SK-N-SH (cell line): ENCODE measurements around the gene ZCCHC7. TPM values are rescaled to one million over a fixed set of nuclear protein-coding genes. Genes with fewer than 3 reads are reported as not detected.

Experiments
- CTCF ChIA-PET: fragments of 300-600, 350-600 bp; formaldehyde crosslinking; extraction: SDS; loops from one replicate; lab custom pipeline; 2021; lab: Yijun Ruan, JAX
- POLR2A ChIA-PET: fragments of 350-600 bp; sonication (Branson Sonifier 250); formaldehyde crosslinking; extraction: SDS; loops from one replicate; lab custom pipeline; 2020; ENCODE audit warnings: antibody characterized with exemption, inconsistent platforms; lab: Yijun Ruan, JAX
- DNase-seq: peaks from one replicate; pipeline ENCODE4 v3.0.0; 2012
- H2AFZ ChIP-seq: fragments of 200-600 bp; sonication (generic); 2 replicates; pipeline ENCODE4 v1.8.1; 2016; ENCODE audit warnings: antibody characterized with exemption, mild to moderate bottlenecking, low read depth
- H3F3A ChIP-seq: fragments of 200-600 bp; sonication (generic); replicated peaks from 2 replicates; pipeline ENCODE3; 2016; ENCODE audit warnings: antibody characterized with exemption, mild to moderate bottlenecking; ENCODE audit not compliant: insufficient read depth
- H3K27ac ChIP-seq, 2 experiments: fragments of 200-500 bp in 1 of 2; fragments of 200-600 bp in 1 of 2; sonication (Bioruptor generic) in 1 of 2; sonication (generic), shearing (Covaris generic) in 1 of 2; 2 replicates each; pipeline versions ENCODE4 v1.5.1 to v1.6.1; 2014 to 2016; ENCODE audit warnings: low read depth in 2 of 2, inconsistent platforms in 1 of 2, low read length in 1 of 2, mild to moderate bottlenecking in 1 of 2, mixed read lengths in 1 of 2
- H3K27me3 ChIP-seq: fragments of 200-600 bp; sonication (generic), shearing (Covaris generic); 2 replicates; pipeline ENCODE4 v1.6.1; 2016; ENCODE audit warnings: mixed run types; ENCODE audit not compliant: insufficient read depth
- H3K36me3 ChIP-seq, 2 experiments: fragments of 200-500 bp in 1 of 2; fragments of 200-600 bp in 1 of 2; sonication (Bioruptor generic) in 1 of 2; sonication (generic) in 1 of 2; replicated peaks in 1 of 2; 2 replicates each; pipeline versions ENCODE3 to v1.5.1; 2014 to 2016; ENCODE audit warnings: low read length in 1 of 2, mild to moderate bottlenecking in 1 of 2; ENCODE audit not compliant: insufficient read depth in 2 of 2, control insufficient read depth in 1 of 2
- H3K4me1 ChIP-seq, 2 experiments: fragments of 200-500 bp in 1 of 2; fragments of 200-600 bp in 1 of 2; sonication (Bioruptor generic) in 1 of 2; sonication (generic), shearing (Covaris generic) in 1 of 2; 2 replicates each; pipeline versions ENCODE4 v1.5.1 to v1.6.1; 2014 to 2016; ENCODE audit warnings: low read depth in 1 of 2, low read length in 1 of 2, mixed run types in 1 of 2; ENCODE audit not compliant: insufficient read depth in 2 of 2, control insufficient read depth in 1 of 2
- H3K4me2 ChIP-seq: fragments of 200-600 bp; sonication (generic), shearing (Covaris generic); 2 replicates; pipeline ENCODE4 v1.6.1; 2017; ENCODE audit warnings: mixed run types
- H3K4me3 ChIP-seq, 2 experiments: fragments of 200-500 bp in 1 of 2; fragments of 200-600 bp in 1 of 2; sonication (Bioruptor generic) in 1 of 2; sonication (generic), shearing (Covaris generic) in 1 of 2; 2 replicates each; pipeline versions ENCODE4 v1.5.1 to v1.8.1; 2014 to 2016; ENCODE audit warnings: low read depth in 2 of 2, inconsistent platforms in 1 of 2, low read length in 1 of 2, mild to moderate bottlenecking in 1 of 2, mixed read lengths in 1 of 2, moderate library complexity in 1 of 2
- H3K79me2 ChIP-seq: fragments of 200-600 bp; sonication (generic); 2 replicates; pipeline ENCODE4 v1.8.1; 2017; ENCODE audit warnings: mild to moderate bottlenecking; ENCODE audit not compliant: insufficient read depth
- H3K9ac ChIP-seq: fragments of 200-600 bp; sonication (generic); 2 replicates; pipeline ENCODE4 v1.6.1; 2017; ENCODE audit warnings: mixed run types
- H3K9me2 ChIP-seq: fragments of 200-600 bp; sonication (generic); 2 replicates; pipeline ENCODE4 v1.6.1; 2017; ENCODE audit warnings: mixed run types
- H3K9me3 ChIP-seq: fragments of 200-600 bp; sonication (generic); 2 replicates; pipeline ENCODE4 v1.6.1; 2017; ENCODE audit warnings: mixed run types, mild to moderate bottlenecking, moderate library complexity
- H4K20me1 ChIP-seq: fragments of 200-600 bp; sonication (generic); 2 replicates; pipeline ENCODE4 v1.6.1; 2017; ENCODE audit warnings: mild to moderate bottlenecking, mixed run types; ENCODE audit not compliant: insufficient read depth
- GABPA ChIP-seq: IDR thresholded peaks from 2 replicates; pipeline ENCODE4 v1.4.0; 2012; ENCODE audit warnings: low read depth, mild to moderate bottlenecking
- GATA2 ChIP-seq: sonication (generic); formaldehyde crosslinking; IDR thresholded peaks from 2 replicates; pipeline ENCODE4 v1.5.0; 2020; ENCODE audit warnings: mild to moderate bottlenecking, missing genetic modification reagents
- JUND ChIP-seq: IDR thresholded peaks from 2 replicates; pipeline ENCODE4 v1.4.0; 2012
- MXI1 ChIP-seq: IDR thresholded peaks from 2 replicates; pipeline ENCODE4 v1.6.1; 2012; ENCODE audit warnings: mild to moderate bottlenecking, low read depth, low read length, improper control_type of control experiment
- NRF1 ChIP-seq: IDR thresholded peaks from 2 replicates; pipeline ENCODE4 v1.6.1; 2012; ENCODE audit warnings: low read depth, mild to moderate bottlenecking, low read length
- RAD21 ChIP-seq: IDR thresholded peaks from 2 replicates; pipeline ENCODE4 v1.6.1; 2012; ENCODE audit warnings: mild to moderate bottlenecking, low read length
- RCOR1 ChIP-seq: fragments of 150-350 bp; IDR thresholded peaks from 2 replicates; pipeline ENCODE4 v1.6.1; 2017; ENCODE audit warnings: antibody characterized with exemption, low read length
- SIN3A ChIP-seq: IDR thresholded peaks from 2 replicates; pipeline ENCODE4 v1.6.1; 2012; ENCODE audit warnings: low read depth, mild to moderate bottlenecking, low read length, moderate library complexity, borderline replicate concordance
- TAF1 ChIP-seq: IDR thresholded peaks from 2 replicates; pipeline ENCODE4 v1.6.1; 2012; ENCODE audit warnings: low read depth, mild to moderate bottlenecking, low read length, moderate library complexity, borderline replicate concordance
- TEAD4 ChIP-seq: IDR thresholded peaks from 2 replicates; pipeline ENCODE4 v1.4.0; 2012; ENCODE audit warnings: mild to moderate bottlenecking, borderline replicate concordance; ENCODE audit not compliant: insufficient read depth
- ZBTB33 ChIP-seq: IDR thresholded peaks from 2 replicates; pipeline ENCODE4 v1.4.0; 2012; ENCODE audit warnings: low read depth, borderline replicate concordance
- WGBS: methylation state at CpG from one replicate; pipeline ENCODE4 v1.1.6; 2017; ENCODE audit warnings: low lambda C conversion rate; 5-methylcytosine and 5-hydroxymethylcytosine counted together
- polyA plus RNA-seq, 3 experiments: library from polyadenylated mRNA; depleted of rRNA; stranded (reverse); fragments of >200 nt; gene quantifications; 2 replicates each; pipeline ENCODE4 v1.2.3, GENCODE V29; 2012
- TF ChIP-seq, protein P1 (sequence below): fragments of 150-350 bp; IDR thresholded peaks from 2 replicates; pipeline ENCODE4 v1.6.1; 2016; ENCODE audit warnings: mild to moderate bottlenecking, low read depth, low read length
- TF ChIP-seq, protein P2 (sequence below): IDR thresholded peaks from 2 replicates; pipeline ENCODE4 v1.4.0; 2012; ENCODE audit warnings: low read depth, borderline replicate concordance
- TF ChIP-seq, protein P3 (sequence below): IDR thresholded peaks from 2 replicates; pipeline ENCODE4 v1.6.1; 2012; ENCODE audit warnings: mild to moderate bottlenecking, low read depth, low read length, moderate library complexity

The ZCCHC7 gene
- polyA plus RNA-seq, 1 of the 3 experiments (the other 2 are of a cell fraction) = 12.6 TPM

- WGBS = 70% methylated on average over 1 of the region's 1 CpG
- no peak overlapping the region for H2AFZ ChIP-seq
- H3K36me3 ChIP-seq = peaks cover 0 to 3% of the 10 kb centered on the region in 2 experiments
- peaks cover 19% of the 10 kb centered on the region for H3K79me2 ChIP-seq
- H3K4me2 ChIP-seq = no peak overlapping the region
- no peak overlapping the region for H3K4me3 ChIP-seq
- H3F3A ChIP-seq = peaks cover 9% of the 10 kb centered on the region
- no peaks in the 10 kb centered on the region for H4K20me1 ChIP-seq
- H3K4me1 ChIP-seq = peaks cover 0 to 8% of the 10 kb centered on the region in 2 experiments; a peak in 1 of 4 replicates
- no peak for DNase-seq
- no peak overlapping the region for H3K9ac ChIP-seq
- H3K9me2 ChIP-seq = no peaks in the 10 kb centered on the region
- H3K9me3 ChIP-seq = no peaks in the 10 kb centered on the region
- POLR2A ChIA-PET = no interaction called here
- no peak overlapping the region for H3K27ac ChIP-seq
- TF ChIP-seq, protein P1, sequence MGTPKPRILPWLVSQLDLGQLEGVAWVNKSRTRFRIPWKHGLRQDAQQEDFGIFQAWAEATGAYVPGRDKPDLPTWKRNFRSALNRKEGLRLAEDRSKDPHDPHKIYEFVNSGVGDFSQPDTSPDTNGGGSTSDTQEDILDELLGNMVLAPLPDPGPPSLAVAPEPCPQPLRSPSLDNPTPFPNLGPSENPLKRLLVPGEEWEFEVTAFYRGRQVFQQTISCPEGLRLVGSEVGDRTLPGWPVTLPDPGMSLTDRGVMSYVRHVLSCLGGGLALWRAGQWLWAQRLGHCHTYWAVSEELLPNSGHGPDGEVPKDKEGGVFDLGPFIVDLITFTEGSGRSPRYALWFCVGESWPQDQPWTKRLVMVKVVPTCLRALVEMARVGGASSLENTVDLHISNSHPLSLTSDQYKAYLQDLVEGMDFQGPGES = no peak
- TF ChIP-seq, protein P2, sequence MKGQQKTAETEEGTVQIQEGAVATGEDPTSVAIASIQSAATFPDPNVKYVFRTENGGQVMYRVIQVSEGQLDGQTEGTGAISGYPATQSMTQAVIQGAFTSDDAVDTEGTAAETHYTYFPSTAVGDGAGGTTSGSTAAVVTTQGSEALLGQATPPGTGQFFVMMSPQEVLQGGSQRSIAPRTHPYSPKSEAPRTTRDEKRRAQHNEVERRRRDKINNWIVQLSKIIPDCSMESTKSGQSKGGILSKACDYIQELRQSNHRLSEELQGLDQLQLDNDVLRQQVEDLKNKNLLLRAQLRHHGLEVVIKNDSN = no peak
- TF ChIP-seq JUND = no peak
- no peaks in the 10 kb centered on the region for H3K27me3 ChIP-seq
- CTCF ChIA-PET = interaction anchor here (1.0 to 1.7 kb wide), 4 partner anchors 10 to 29 kb away, joined by 3 to 4 read pairs (median 3); no protein-coding TSS in a partner anchor
Observed at GRCh38 chr9:37300620-37301019, 180.2 kb downstream of the ZCCHC7 start.

DNA sequence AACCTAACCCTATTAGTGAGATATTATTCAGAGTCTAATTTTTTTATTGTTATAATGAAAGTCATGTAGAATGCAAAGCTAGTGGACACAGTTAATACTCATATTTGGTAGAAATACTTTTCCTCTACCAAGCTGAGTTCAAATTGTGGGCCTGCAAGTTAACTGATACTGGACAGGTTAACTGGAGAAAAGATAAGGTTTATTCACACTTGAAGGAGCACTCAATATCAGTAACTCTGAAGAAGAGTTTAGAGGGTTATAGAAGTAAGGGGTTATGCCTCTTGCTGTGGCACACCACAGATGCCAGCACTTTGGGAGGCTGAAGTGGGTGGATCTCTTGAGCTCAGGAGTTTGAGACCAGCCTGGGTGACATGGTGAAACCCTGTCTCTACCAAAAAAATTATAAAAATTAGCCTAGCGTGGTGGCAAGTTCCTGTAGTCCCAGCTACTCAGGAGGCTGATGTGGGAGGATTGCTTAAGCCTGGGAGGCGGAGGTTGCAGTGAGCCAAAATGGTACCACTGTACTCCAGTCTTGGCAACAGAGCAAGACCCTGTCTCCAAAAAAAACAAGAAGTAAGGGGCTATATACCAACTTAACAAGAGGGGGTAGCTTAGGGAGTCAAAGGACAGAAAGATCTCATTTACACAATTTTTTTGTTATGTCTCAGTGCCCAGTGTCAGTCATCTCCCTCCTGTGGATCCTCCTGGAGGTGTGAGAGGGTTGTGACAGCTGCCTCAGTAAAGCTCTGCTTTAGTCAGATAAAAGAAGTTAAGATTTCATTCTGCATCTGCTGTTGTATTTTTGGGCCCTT, 180.9 kb downstream of the ZCCHC7 start:
- Histone ChIP-seq H3K79me2 (peaks cover 15% of the 10 kb centered on the region), H3F3A (peaks cover 9% of the 10 kb centered on the region), H3K27ac (no peak overlapping the region), H2AFZ (no peak overlapping the region), H3K4me1 (peaks cover 0 to 4% of the 10 kb centered on the region in 2 experiments; a peak in 1 of 4 replicates), H4K20me1 (no peaks in the 10 kb centered on the region), H3K9me2 (no peaks in the 10 kb centered on the region), H3K4me3 (no peak overlapping the region), H3K27me3 (no peaks in the 10 kb centered on the region), H3K36me3 (peaks cover 0 to 5% of the 10 kb centered on the region in 2 experiments), H3K9ac (no peak overlapping the region), H3K9me3 (no peaks in the 10 kb centered on the region), H3K4me2 (no peak overlapping the region)
- DNase-seq = no peak
- TF ChIP-seq RAD21 (no peak), NRF1 (no peak), RCOR1 (no peak), TEAD4 (no peak), TAF1 (no peak), GATA2 (no peak), SIN3A (no peak), MXI1 (no peak), ZBTB33 (no peak), GABPA (no peak)
- TF ChIP-seq, protein P3, sequence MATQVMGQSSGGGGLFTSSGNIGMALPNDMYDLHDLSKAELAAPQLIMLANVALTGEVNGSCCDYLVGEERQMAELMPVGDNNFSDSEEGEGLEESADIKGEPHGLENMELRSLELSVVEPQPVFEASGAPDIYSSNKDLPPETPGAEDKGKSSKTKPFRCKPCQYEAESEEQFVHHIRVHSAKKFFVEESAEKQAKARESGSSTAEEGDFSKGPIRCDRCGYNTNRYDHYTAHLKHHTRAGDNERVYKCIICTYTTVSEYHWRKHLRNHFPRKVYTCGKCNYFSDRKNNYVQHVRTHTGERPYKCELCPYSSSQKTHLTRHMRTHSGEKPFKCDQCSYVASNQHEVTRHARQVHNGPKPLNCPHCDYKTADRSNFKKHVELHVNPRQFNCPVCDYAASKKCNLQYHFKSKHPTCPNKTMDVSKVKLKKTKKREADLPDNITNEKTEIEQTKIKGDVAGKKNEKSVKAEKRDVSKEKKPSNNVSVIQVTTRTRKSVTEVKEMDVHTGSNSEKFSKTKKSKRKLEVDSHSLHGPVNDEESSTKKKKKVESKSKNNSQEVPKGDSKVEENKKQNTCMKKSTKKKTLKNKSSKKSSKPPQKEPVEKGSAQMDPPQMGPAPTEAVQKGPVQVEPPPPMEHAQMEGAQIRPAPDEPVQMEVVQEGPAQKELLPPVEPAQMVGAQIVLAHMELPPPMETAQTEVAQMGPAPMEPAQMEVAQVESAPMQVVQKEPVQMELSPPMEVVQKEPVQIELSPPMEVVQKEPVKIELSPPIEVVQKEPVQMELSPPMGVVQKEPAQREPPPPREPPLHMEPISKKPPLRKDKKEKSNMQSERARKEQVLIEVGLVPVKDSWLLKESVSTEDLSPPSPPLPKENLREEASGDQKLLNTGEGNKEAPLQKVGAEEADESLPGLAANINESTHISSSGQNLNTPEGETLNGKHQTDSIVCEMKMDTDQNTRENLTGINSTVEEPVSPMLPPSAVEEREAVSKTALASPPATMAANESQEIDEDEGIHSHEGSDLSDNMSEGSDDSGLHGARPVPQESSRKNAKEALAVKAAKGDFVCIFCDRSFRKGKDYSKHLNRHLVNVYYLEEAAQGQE = no peak
- WGBS = 89% methylated on average over 2 of the region's 2 CpGs
- POLR2A ChIA-PET = no interaction called here
- CTCF ChIA-PET = interaction anchor here (1.0 to 1.7 kb wide), 4 partner anchors 9 to 29 kb away, joined by 3 to 4 read pairs (median 3); no protein-coding TSS in a partner anchor
